ENCODE data around the gene FOXS1.
"Not testable (repeated sequence)": the region's sequence is repeated elsewhere in the genome, so short reads cannot be mapped to it uniquely, and the experiment has no call there.

FOXS1 gene

GRCh38 chr20:31838646-31839292 lies 6.6 kb downstream of the FOXS1 start:
- ATAC-seq (no peak), DNase-seq (no peak)

DNA sequence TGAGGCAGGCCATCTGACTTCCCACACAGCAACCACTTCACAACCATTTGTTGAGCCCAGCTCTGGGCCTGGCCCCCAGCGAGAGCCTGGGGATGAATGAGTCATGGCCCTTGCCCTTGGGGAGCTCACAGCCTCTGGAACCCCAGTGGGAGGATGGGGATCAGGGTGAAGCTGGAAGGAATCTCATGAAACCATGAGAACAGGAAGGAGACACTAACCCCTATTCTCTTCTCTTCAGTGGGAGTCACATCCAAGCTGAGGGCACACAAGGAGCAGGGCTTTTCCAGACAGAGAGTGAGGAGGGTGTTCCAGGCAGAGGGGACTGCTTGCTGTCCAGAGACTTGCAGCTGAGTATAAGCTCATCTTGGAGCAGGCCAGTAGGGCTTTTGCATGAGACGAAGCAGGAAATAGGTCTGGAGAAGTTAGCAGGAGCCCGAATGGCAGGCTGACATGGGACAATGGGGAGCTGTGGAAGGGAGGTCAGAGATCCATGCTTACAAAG lies 7.5 kb downstream of the FOXS1 start:
- no peak for DNase-seq

GRCh38 chr20:31836853-31837608 lies 8.4 kb downstream of the FOXS1 start:
- DNase-seq (no peak), ATAC-seq (no peak)

More for the DNA sequence above, 7.5 kb downstream of the FOXS1 start:
- no peak for ATAC-seq

- ATAC-seq, result peak; percentile 38
- peak; percentile 46 for DNase-seq
Measured at GRCh38 chr20:31835977-31836852, 9.2 kb downstream of the FOXS1 start.

- ATAC-seq, result no peak
- no peak for DNase-seq
Measured at GRCh38 chr20:31835554-31835953, 9.8 kb downstream of the FOXS1 start.

DNA sequence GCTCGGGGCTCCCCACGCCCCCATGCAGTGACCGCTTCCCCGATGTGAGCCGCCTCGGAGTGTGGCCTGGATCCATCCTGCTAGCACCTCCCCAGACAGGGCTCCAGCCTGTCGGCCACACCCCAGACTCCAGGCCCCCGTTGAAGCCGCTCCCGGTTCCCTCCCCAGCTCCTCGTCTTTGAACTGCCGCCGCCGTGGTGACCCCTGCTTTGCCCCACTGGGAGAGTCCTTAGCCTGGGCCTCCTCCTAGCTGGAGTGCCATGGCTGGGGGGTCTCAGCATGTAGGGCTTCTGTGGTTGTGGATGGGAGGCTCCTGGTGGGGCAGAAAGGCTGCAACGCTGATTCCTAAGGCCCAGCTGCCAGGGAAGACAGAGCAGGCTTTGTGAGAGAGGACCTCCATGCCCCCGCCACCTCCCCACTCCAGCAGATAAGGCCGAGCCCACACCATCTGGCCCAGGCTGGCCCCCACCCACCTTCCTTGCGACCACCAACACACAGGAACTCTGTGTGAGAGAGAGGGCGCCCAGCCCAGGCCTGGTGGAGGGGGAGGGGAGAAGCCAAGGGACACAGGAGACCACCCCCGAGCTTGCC lies 11.4 kb downstream of the FOXS1 start:
- DNase-seq (no peak), ATAC-seq (no peak)

- DNase-seq (peak; percentile 81), ATAC-seq (no peak)
Measured at GRCh38 chr20:31833130-31833930, 12.1 kb downstream of the FOXS1 start.

DNA sequence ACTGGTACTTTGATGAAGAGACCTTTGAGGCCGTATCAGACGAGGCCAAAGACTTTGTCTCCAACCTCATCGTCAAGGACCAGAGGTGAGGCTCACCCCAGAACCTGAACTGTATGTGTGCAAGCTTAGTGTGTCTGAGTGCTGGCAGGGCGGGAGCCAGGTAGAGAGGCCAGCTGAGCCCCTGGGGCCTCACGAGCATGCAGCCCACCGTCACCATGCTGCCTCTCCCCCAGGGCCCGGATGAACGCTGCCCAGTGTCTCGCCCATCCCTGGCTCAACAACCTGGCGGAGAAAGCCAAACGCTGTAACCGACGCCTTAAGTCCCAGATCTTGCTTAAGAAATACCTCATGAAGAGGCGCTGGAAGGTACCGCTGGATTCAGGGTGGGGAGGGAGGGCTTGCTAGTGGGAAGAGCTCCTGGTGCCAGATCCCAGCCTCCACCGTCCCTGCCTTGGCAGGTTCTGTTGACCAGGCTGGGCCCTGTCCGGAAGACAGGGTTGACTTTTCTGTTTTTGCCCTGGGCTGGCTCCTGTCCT lies 13.6 kb downstream of the FOXS1 start:
- ATAC-seq (no peak), DNase-seq (no peak)

DNA sequence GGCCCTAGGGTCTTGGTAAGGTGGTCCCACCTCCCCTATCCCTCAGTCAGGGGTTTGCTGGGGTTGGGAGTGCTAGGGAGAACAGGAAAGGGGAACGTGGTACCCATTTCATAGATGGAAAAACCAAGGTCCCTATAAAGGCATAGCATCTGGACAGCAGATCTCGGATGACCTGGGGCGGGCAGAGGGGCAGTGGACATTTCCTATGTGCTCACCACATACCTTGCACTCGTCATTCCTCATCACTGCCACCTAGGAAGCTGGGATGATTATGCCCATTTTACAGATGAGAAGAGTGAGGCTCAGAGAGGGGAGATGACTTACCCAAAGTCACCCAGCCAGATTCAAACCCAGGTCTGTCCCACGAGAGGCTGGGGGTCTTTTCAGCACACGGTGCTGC lies 14.2 kb downstream of the FOXS1 start:
- DNase-seq (no peak), ATAC-seq (no peak)

GRCh38 chr20:31830406-31830981 lies 14.9 kb downstream of the FOXS1 start:
- ATAC-seq (no peak), DNase-seq (no peak)

DNA sequence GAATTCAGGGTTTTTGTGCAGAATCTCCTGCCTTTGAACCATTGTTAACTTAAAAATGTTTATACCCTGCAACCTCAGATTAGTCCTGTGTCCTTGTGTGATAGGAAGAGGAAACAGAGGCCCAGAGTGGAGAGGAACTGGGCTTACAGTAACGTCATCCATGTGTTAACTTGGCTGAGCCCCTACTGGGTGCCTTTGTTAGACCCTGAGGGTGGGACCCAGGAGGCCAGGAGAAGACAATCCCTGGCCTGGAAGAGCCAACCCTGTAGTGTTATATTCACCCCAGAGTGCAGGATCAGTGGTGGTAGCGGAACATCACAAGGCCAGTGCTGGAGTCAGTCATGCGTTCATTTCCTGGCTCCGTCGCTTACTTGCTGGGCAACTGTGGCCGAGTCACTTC lies 15.7 kb downstream of the FOXS1 start:
- no peak for ATAC-seq
- no peak for DNase-seq

DNA sequence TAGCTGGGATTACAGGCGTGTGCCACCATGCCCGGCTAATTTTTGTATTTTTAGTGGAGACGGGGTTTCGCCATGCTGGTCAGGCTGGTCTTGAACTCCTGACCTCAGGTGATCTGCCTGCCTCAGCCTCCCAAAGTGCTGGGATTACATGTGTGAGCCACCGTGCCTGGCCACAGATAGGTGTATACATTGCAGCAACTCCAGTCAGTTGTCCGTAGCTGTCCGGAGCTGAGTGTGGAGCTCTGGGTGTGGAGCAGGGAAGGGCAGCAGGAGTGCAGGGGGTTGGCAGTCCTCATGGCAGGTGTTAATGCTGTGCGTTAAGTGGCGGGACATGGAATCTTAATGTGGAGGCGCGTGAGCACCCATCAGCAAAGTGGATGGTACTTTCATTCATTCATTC lies 17.4 kb downstream of the FOXS1 start:
- DNase-seq, ATAC-seq: not testable (repeated sequence)

DNA sequence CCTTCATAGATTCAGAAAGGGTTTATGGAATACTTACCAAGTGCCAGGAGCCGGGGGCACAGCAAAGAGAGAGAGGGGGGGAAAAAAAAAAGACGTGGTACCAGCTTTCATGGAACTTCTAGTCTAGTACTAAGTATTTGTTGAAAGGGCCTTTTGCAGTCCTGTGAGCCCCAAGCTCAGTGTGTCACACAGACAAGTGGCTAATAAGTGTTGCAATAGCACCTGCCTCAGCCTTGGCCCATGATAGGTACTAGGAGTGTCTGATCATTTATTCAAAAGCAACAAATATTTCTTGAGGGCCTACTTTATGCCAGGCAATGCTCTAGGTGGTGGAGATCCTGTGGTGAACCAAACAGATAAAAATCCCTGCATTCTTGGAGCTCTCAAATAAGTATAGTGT lies 18.3 kb downstream of the FOXS1 start:
- DNase-seq (no peak), ATAC-seq (no peak)

- DNase-seq (no peak), ATAC-seq (no peak)
Measured at GRCh38 chr20:31826074-31826473, 19.3 kb downstream of the FOXS1 start.

GRCh38 chr20:31824554-31825313 lies 20.7 kb downstream of the FOXS1 start:
- no peak for DNase-seq
- ATAC-seq, result no peak

- ATAC-seq (no peak), DNase-seq (no peak)
Measured at GRCh38 chr20:31824125-31824485, 21.3 kb downstream of the FOXS1 start.

DNA sequence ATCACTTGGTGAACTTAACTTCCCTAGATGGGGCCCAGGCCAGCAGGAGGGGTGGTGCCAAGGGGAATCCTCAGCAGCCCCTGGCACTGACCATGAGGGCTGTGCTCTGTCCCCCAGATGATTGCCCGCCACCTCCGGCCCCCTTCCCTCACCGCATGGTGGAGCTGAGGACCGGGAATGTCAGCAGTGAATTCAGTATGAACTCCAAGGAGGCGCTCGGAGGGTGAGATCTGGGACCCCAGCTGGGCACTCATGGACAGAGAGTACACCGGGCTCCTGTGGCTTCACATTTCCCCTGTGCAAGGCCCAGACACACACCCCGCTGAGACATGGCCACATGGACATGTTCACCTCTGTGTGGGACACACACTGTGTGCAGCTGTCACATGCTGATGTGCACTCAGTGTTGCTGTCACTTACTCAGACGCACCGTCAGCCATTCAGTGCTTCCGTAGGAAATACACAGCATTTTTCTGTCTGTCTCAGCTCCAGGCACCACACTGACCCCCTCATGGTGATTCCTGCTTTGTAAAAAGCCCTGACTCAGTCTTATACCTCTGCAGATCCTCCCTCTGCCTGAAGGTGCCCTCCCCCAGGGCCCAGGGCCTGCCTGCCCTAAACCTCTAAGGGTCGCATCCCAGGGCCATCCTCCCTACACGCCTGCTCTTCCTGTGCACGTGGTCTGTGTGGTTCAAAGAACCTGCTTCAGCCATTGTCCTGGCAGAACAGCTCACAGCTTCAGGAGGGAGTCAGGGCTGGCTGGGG lies 21.9 kb downstream of the FOXS1 start:
- DNase-seq (no peak), ATAC-seq (no peak)

GRCh38 chr20:31822421-31823330 lies 22.7 kb downstream of the FOXS1 start:
- ATAC-seq, result peak; percentile 78
- peak; percentile 80 for DNase-seq

Measured in stimulated activated naive CD8-positive, alpha-beta T cell treated with anti-CD3 and anti-CD28 coated beads, Interleukin-15, Interleukin-2, amounts not matched to agents 100 U/mL and 50 U/mL, for 24 hours (primary cell).